Stomach (tissue), 19 donors: Measurements from ENCODE around the gene SPO11. TPM values are rescaled to one million over a fixed set of nuclear protein-coding genes. Genes with fewer than 3 reads are reported as not detected.

Experiments used
- DNase-seq, 2 donors: peaks; one replicate each; pipeline versions ENCODE4 v3.0.0 to v3.0.0-alpha.2; 2013 to 2019
- H3K27ac ChIP-seq, 5 donors: fragments of 200-600 bp in 4 of 5; sonication (generic) in 4 of 5; one replicate each; pipeline ENCODE4 v1.5.1; 2013 to 2019; ENCODE audit warnings: mild to moderate bottlenecking in 1 of 5, moderate library complexity in 1 of 5
- H3K27me3 ChIP-seq, 3 donors: fragments of 200-600 bp; sonication (generic); one replicate each; pipeline ENCODE4 v1.5.1; 2017 to 2019; ENCODE audit warnings: mixed run types in 1 of 3
- H3K36me3 ChIP-seq, 4 donors: fragments of 200-600 bp; sonication (generic); 1 replicate in 3 of 4; 2 replicates in 1 of 4; pipeline ENCODE4 v1.5.1; 2016 to 2019
- H3K4me1 ChIP-seq, 4 donors: fragments of 200-600 bp; sonication (generic); one replicate each; pipeline ENCODE4 v1.5.1; 2016 to 2019
- H3K4me3 ChIP-seq, 4 donors: fragments of 200-600 bp; sonication (generic) in 3 of 4; one replicate each; pipeline ENCODE4 v1.5.1; 2016 to 2019; ENCODE audit warnings: mild to moderate bottlenecking in 1 of 4
- H3K9me3 ChIP-seq, 4 donors: fragments of 200-600 bp; sonication (generic); one replicate each; pipeline ENCODE4 v1.5.1; 2016 to 2019
- CTCF ChIP-seq, 7 experiments: fragments of 450-650 bp in 4 of 7; fragments of 200-600 bp in 3 of 7; sonication (generic) in 3 of 7; IDR thresholded peaks; one replicate each; pipeline ENCODE4 v1.5.1; 2016 to 2019; ENCODE audit warnings: antibody characterized with exemption in 7 of 7, control low read depth in 2 of 7, mild to moderate bottlenecking in 1 of 7
- EP300 ChIP-seq: sonication (generic); formaldehyde crosslinking; IDR thresholded peaks from one replicate; pipeline ENCODE4 v1.6.1; 2017; ENCODE audit warnings: antibody characterized with exemption
- POLR2A ChIP-seq, 4 donors: fragments of 450-650 bp; IDR thresholded peaks; one replicate each; pipeline ENCODE4 v1.6.1; 2016; ENCODE audit warnings: antibody characterized with exemption in 4 of 4, control low read depth in 2 of 4, mild to moderate bottlenecking in 1 of 4, moderate library complexity in 1 of 4
- POLR2AphosphoS5 ChIP-seq, 3 donors: sonication (generic); formaldehyde crosslinking; IDR thresholded peaks; one replicate each; pipeline ENCODE4 v1.6.1; 2016; ENCODE audit warnings: antibody characterized with exemption in 3 of 3
- WGBS, 5 donors: extraction: QIAGEN DNeasy Blood & Tissue Kit in 3 of 5; methylation state at CpG; one replicate each; pipeline versions ENCODE4 v1.1.5 to v1.1.7; 2013 to 2018; 5-methylcytosine and 5-hydroxymethylcytosine counted together
- intact Hi-C: fragments of 100-400 bp; cut with DNase I; formaldehyde crosslinking; loops from one replicate; pipeline ENCODE4 v1.15.1; 2023; ENCODE audit warnings: low total_unique reads
- long read RNA-seq, 10 donors: transcript quantifications; one replicate each; lab custom pipeline, GENCODE V29; 2026
- polyA plus RNA-seq, 3 donors: library from polyadenylated mRNA; stranded (reverse); fragments of 200-250 nt; gene quantifications; one replicate each; pipeline ENCODE4 v1.2.3, GENCODE V29; 2013
- total RNA-seq, 5 donors: library from RNA; depleted of rRNA; stranded (reverse); fragments of >200 nt; gene quantifications; one replicate each; pipeline versions ENCODE4 v1.1.0 to v1.2.3, GENCODE V29; 2014 to 2016
- donor health status: healthy with polysubstance abuse.
- donor health status: Bipolar disorder and iron deficiency.
- donor health status: healthy.

SPO11 gene
- total RNA-seq (not detected), polyA plus RNA-seq (not detected)
- long read RNA-seq, donor 1 = 0 reads
- long read RNA-seq, donor 2 = 0 reads
- long read RNA-seq, donor 3 = 0 reads
- long read RNA-seq, donor 4 = 0 reads
- long read RNA-seq, donor 5 = 0 reads
- long read RNA-seq, donor 6 = 0 reads
- long read RNA-seq, donor 7 = 0 reads
- long read RNA-seq, donor 8 = 0 reads
- long read RNA-seq, donor 9 = 0 reads
- long read RNA-seq, donor 10 = 0 reads

- Histone ChIP-seq H3K9me3 (no peaks in the 10 kb centered on the region), H3K4me3 (no peak within 1 kb of the TSS), H3K27ac (no peak within 1 kb of the TSS), H3K4me1 (no peaks in the 10 kb centered on the region), H3K27me3 (peaks cover 0 to 68% (median 17%) of the 10 kb centered on the region in 3 donors), H3K36me3 (no peaks in the 10 kb centered on the region)
- TF ChIP-seq POLR2AphosphoS5 (IDR thresholded peaks at IDR 0.05) (no peak), CTCF (IDR thresholded peaks at IDR 0.05) (no peak), EP300 (no peak), POLR2A (IDR thresholded peaks at IDR 0.05) (no peak)
- DNase-seq = no peak
- 59 to 74% (median 61%) methylated on average over 38 to 40 of the region's 40 CpGs for WGBS, 5 donors
- intact Hi-C loops = no loop called here
These were observed at the start of gene SPO11 for GRCh38 chr20:57329608-57330221. Gene SPO11 (plus strand): TSS chr20:57329803. CDS start chr20:57329868, 65 bp downstream.

GRCh38 chr20:57280221-57280620 lies 49.4 kb upstream of the SPO11 start:
- WGBS, 5 donors = 84 to 89% (median 86%) methylated on average over 9 to 10 of the region's 10 CpGs
- H3K4me3 ChIP-seq = no peak overlapping the region
- TF ChIP-seq CTCF (IDR thresholded peaks at IDR 0.05) (no peak), POLR2AphosphoS5 (IDR thresholded peaks at IDR 0.05) (no peak), EP300 (no peak), POLR2A (IDR thresholded peaks at IDR 0.05) (no peak)

GRCh38 chr20:57281900-57282299 lies 47.7 kb upstream of the SPO11 start:
- no peak for DNase-seq
- Histone ChIP-seq H3K27me3 (peaks cover 0 to 80% (median 8%) of the 10 kb centered on the region in 3 donors), H3K36me3 (no peaks in the 10 kb centered on the region), H3K4me3 (no peak overlapping the region), H3K4me1 (no peaks in the 10 kb centered on the region), H3K9me3 (no peaks in the 10 kb centered on the region), H3K27ac (no peak overlapping the region)
- intact Hi-C loops = no loop called here
- WGBS, 5 donors = 79 to 85% (median 85%) methylated on average over 7 of the region's 7 CpGs
- TF ChIP-seq EP300 = no peak
- TF ChIP-seq POLR2A (IDR thresholded peaks at IDR 0.05) = no peak
- TF ChIP-seq CTCF (IDR thresholded peaks at IDR 0.05) = no peak
- TF ChIP-seq POLR2AphosphoS5 (IDR thresholded peaks at IDR 0.05) = no peak

More at GRCh38 chr20:57280221-57280620, 49.4 kb upstream of the SPO11 start:
- DNase-seq = no peak
- Histone ChIP-seq H3K9me3 (no peaks in the 10 kb centered on the region), H3K4me1 (no peaks in the 10 kb centered on the region), H3K27ac (no peak overlapping the region), H3K36me3 (no peaks in the 10 kb centered on the region), H3K27me3 (peaks cover 0 to 74% (median 0%) of the 10 kb centered on the region in 3 donors)
- intact Hi-C loops = no loop called here

- intact Hi-C loops = no loop called here
- no peak for TF ChIP-seq EP300
- TF ChIP-seq POLR2AphosphoS5 (IDR thresholded peaks at IDR 0.05) = no peak
- no peak for TF ChIP-seq CTCF (IDR thresholded peaks at IDR 0.05)
- TF ChIP-seq POLR2A (IDR thresholded peaks at IDR 0.05) = no peak
- H3K9me3 ChIP-seq = no peaks in the 10 kb centered on the region
- no peaks in the 10 kb centered on the region for H3K36me3 ChIP-seq
- peaks cover 0 to 8% (median 2%) of the 10 kb centered on the region in 4 donors for H3K4me1 ChIP-seq
- no peak overlapping the region for H3K27ac ChIP-seq
- DNase-seq = peak in 1 of 2 donors; percentile 37
- peaks cover 0 to 89% (median 15%) of the 10 kb centered on the region in 3 donors for H3K27me3 ChIP-seq
- 38 to 59% (median 57%) methylated on average over 18 of the region's 18 CpGs for WGBS, 5 donors
- H3K4me3 ChIP-seq = no peak overlapping the region
These were observed 46.8 kb upstream of the SPO11 start for GRCh38 chr20:57282670-57283361.
